ENCODE data around the gene MAP3K3. TPM values are rescaled to one million over a fixed set of nuclear protein-coding genes. Genes with fewer than 3 reads are reported as not detected.

The MAP3K3 gene
- total RNA-seq, 2 experiments from 2014 or later, result 75.8 to 78.1 TPM

DNA sequence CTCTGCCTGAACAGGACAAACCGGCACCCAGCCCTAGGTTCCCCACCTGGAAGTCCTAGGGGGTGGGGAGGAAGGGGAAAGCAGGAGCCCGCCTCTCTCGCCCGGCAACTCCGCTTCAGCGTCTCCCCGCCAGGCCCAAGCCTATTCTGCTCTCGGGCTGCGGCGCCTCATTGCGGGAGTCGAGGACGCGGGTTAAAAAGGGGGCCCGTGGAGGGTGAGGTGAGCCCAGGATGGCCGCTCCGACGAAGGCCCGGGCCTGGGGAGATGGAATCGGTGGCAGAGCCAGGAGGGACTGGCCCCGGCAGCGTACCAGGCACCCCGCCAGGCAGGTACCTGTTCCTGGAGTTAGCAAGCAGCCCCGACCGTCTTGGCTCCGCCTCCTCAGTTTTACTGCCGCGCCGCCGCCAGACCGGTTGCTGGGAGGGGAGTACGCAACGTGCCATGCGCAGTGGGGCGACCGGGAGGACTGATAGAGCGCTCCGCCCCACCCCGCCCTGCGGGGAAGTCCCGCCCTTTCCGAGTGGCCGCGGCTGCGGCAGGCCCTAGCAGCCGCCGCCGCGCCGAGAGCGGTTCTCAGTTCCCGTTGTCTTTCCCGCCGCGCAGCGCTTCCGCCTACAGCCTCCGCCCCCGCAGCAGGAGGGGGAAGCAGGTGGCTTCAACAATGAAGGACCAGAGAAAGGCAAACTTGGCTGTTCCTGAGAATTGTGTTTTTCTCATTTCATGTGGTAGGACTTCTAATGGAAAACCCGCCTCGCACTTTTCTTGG, 119.4 kb downstream of the MAP3K3 start, which contains the start of gene STRADA:
Gene STRADA (minus strand): TSS at position 392 of the 766 bp plus-strand sequence. CDS start 13,430 bp downstream, outside the sequence.
- Histone ChIP-seq H3K4me1 (ENCODE audit: insufficient read depth, low read length) (peaks cover 33% of the 10 kb centered on the region), H3K36me3 (ENCODE audit: insufficient read depth, low read length) (peaks cover 11% of the 10 kb centered on the region), H3K4me3 (ENCODE audit: low read length) (peak within 1 kb of the TSS; percentile 95), H3K27ac (ENCODE audit: low read depth in 1 of 2, low read length in 2 of 2) (peak within 1 kb of the TSS; percentile 94), H3K27me3 (ENCODE audit: control insufficient read depth in 1 of 2, insufficient read depth in 2 of 2, low read length in 2 of 2) (no peaks in the 10 kb centered on the region), H3K9me3 (ENCODE audit: control insufficient read depth in 1 of 2, insufficient read depth in 1 of 2, low read length in 2 of 2) (no peaks in the 10 kb centered on the region)
- TF ChIP-seq, protein P1, sequence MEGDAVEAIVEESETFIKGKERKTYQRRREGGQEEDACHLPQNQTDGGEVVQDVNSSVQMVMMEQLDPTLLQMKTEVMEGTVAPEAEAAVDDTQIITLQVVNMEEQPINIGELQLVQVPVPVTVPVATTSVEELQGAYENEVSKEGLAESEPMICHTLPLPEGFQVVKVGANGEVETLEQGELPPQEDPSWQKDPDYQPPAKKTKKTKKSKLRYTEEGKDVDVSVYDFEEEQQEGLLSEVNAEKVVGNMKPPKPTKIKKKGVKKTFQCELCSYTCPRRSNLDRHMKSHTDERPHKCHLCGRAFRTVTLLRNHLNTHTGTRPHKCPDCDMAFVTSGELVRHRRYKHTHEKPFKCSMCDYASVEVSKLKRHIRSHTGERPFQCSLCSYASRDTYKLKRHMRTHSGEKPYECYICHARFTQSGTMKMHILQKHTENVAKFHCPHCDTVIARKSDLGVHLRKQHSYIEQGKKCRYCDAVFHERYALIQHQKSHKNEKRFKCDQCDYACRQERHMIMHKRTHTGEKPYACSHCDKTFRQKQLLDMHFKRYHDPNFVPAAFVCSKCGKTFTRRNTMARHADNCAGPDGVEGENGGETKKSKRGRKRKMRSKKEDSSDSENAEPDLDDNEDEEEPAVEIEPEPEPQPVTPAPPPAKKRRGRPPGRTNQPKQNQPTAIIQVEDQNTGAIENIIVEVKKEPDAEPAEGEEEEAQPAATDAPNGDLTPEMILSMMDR (IDR thresholded peaks at IDR 0.05), result no peak
- H3K9me3 Mint-ChIP-seq, result no peaks in the 10 kb centered on the region
- peak within 1 kb of the TSS; percentile 93 for H3K4me3 Mint-ChIP-seq
- DNase-seq (peak; percentile 98 to 100 (median 99)), ATAC-seq (ENCODE audit: poor library complexity) (peak; percentile 88)
- peak within 1 kb of the TSS; percentile 91 for H3K27ac Mint-ChIP-seq
- intact Hi-C loops (cut with DNase I, micrococcal nuclease), result loop anchor here (1.0 to 10.0 kb wide), 7 partner anchors 31 to 523 kb away; partner anchors contain the start of genes CCDC47 (in 2 of the 2), MAP3K3 (in 1 of the 2), SMARCD2 (in 1 of the 2) and TEX2 (in 1 of the 2)
- ChIA-PET CTCF (interaction anchor here (0.9 to 1.6 kb wide), 6 partner anchors 11 to 107 kb away, joined by 3 to 12 read pairs (median 4); no protein-coding TSS in a partner anchor), POLR2A (interaction anchor here (0.6 to 6.8 kb wide), 24 partner anchors 9 to 765 kb away, joined by 3 to 212 read pairs (median 5); partner anchors contain the start of genes CCDC47, CEP95, DDX42 and DDX5)
- H3K4me1 Mint-ChIP-seq (ENCODE audit: low read depth), result peaks cover 24% of the 10 kb centered on the region
- peaks cover 23% of the 10 kb centered on the region for H3K36me3 Mint-ChIP-seq (ENCODE audit: low read depth)
- H3K27me3 Mint-ChIP-seq, result no peaks in the 10 kb centered on the region

Other genes with a start within 250 kb of the MAP3K3 start
- gene CYB561, start 176.1 kb upstream of the MAP3K3 start, total RNA-seq, result 10 to 100 TPM; 17.4 to 18.1 TPM
- gene ACE, start 145.4 kb upstream of the MAP3K3 start, total RNA-seq, result 10 to 100 TPM in 1 of 2 experiments, 1 to 10 TPM in 1; 7.4 to 10.2 TPM
- gene KCNH6, start 99.1 kb upstream of the MAP3K3 start, total RNA-seq, result not detected
- 10 to 100 TPM; 11.3 to 11.9 TPM for gene DCAF7, start 71.9 kb upstream of the MAP3K3 start, total RNA-seq
- 10 to 100 TPM; 11.3 to 13.2 TPM for gene TACO1, start 21.5 kb upstream of the MAP3K3 start, total RNA-seq
- 100 to 1,000 TPM; 711 to 727 TPM for gene LIMD2, start 77.7 kb downstream of the MAP3K3 start, total RNA-seq
- gene STRADA, start 119.4 kb downstream of the MAP3K3 start, total RNA-seq, result 10 to 100 TPM; 50.9 to 51.0 TPM
- 10 to 100 TPM; 31.0 to 31.3 TPM for gene CCDC47, start 151.2 kb downstream of the MAP3K3 start, total RNA-seq
- 100 to 1,000 TPM; 112 to 117 TPM for gene DDX42, start 151.8 kb downstream of the MAP3K3 start, total RNA-seq
- 10 to 100 TPM; 83.1 to 84.6 TPM for gene PSMC5, start 205.0 kb downstream of the MAP3K3 start, total RNA-seq
- gene FTSJ3, start 205.2 kb downstream of the MAP3K3 start, total RNA-seq, result 10 to 100 TPM; 47.6 to 51.1 TPM
- 100 to 1,000 TPM; 102 to 111 TPM for gene SMARCD2, start 220.3 kb downstream of the MAP3K3 start, total RNA-seq

All from CD4-positive, alpha-beta T cell (primary cell).